ENCODE data around the gene NFE2L3.
"Not testable (repeated sequence)": the region's sequence is repeated elsewhere in the genome, so short reads cannot be mapped to it uniquely, and the experiment has no call there.

NFE2L3 gene

DNA sequence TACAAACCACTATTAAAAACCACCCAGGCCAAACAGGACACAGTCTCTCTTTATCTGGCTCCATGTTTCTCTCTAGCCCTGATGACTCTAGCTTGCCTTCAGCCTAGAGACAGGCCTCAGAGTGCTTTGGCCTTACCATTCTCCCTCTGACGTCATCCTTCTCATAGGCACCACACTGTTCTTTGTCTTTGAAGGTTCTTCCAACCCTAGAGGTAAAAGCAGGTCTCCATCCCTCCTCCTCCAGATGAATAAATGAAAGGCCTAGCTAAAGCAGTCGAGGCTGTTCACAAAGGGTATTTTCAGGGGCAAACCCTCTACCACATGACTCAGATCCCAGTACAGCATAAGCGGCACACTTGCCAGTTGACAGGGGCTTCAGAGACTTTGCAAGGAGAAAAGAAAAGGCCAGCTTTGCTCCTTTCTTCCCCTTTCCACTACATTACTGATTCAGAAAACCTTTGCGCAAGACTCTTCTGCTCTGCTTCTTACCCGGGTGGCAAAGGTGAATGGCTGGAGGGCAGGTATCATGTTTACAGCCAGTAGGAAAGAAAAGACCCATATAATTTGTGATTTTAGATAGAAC lies 14.8 kb downstream of the NFE2L3 start:
- in situ Hi-C loops (cut with HindIII; ENCODE audit: low sequenced_read_pairs), result no loop called here

DNA sequence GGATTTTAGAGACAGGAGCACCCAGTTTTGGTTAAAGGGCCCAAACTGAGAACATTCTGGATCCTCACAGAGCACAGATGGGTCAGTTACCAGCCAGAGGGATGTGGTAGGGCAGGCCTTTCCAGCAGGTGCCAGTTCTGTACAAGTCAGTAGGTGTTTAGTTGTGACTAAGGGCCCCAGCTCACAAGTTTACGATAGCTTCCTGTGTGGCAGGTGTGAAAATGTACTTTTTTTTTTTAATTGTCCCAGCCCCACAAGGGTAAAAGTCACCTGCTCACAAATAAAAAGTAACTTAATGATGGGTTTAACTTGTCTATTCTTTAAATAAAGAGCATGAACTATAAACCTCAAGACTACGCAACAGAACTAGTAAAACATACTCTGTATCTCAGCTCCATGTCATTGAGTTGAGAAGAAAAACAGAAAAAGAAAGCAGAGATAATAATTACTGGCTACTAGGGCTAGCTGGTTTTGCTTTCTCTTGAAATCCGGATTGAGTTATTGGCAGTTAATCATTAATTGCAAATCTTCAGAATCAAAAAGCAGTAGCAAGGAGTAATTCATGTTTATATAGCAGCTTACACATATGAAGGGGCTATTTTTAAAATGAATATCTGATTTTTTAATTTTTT lies 15.4 kb downstream of the NFE2L3 start:
- in situ Hi-C loops (cut with HindIII; ENCODE audit: low sequenced_read_pairs), result no loop called here

DNA sequence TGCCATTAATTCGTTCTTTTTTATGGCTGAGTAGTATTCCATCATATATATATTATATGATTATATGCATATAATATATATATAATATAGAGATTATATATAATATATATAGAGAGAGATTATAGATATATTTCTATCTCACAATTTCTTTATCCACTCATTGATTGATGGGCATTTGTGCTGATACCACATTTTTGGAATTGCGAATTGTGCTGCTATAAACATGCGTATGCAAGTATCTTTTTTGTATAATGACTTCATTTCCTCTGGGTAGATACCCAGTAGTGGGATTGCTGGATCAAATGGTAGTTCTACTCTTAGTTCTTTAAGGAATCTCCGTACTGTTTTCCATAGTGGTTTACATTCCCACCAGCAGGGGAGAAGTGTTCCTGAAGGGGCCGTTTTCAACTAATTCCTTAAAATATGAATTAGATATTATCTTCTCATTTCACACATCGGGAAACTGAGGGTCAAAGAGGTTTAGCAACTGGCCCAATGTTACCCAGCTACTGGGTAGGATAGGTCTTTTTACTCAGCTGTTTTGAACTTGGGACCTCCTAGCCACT lies 16.5 kb downstream of the NFE2L3 start:
- in situ Hi-C loops (cut with HindIII; ENCODE audit: low sequenced_read_pairs), result no loop called here

DNA sequence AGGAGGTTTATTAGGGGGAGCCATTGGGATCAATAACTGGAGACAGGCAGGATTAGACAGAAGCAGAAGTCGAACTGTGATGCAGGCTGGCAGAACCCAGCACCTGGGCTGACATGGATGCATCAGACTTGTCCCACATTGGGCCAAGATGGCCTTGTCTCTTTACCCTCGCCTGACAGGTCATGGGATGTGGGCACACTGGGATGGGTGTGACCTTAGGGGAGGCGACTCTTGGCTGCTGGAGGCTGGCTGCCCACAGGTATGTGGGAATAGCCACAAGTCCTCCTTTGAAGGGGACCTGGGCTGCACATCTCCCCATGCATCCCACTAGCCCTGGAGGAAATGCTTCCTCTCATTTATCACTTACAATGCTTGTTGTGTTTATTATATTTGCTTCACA lies 17.3 kb downstream of the NFE2L3 start:
- in situ Hi-C loops (cut with HindIII; ENCODE audit: low sequenced_read_pairs), result no loop called here

DNA sequence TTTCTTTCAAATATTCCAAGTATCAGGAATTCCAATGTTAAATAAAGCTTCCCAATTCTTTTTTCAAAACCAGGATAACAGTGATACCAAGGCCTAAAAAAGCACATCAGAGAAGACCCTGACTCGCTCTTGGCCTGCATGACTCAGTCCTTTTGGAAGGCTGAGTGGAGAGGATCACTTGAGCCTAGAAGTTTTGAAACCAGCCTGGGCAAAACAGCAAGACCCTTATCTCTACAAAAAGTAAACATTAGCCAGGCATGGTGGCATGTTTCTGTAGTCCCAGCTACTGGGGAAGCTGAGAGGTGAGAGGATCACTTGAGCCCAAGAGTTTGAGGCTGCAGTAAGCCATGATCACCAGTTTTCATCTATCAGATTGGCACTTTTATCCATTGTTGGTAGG lies 18.7 kb downstream of the NFE2L3 start:
- in situ Hi-C loops (cut with HindIII; ENCODE audit: low sequenced_read_pairs), result no loop called here

DNA sequence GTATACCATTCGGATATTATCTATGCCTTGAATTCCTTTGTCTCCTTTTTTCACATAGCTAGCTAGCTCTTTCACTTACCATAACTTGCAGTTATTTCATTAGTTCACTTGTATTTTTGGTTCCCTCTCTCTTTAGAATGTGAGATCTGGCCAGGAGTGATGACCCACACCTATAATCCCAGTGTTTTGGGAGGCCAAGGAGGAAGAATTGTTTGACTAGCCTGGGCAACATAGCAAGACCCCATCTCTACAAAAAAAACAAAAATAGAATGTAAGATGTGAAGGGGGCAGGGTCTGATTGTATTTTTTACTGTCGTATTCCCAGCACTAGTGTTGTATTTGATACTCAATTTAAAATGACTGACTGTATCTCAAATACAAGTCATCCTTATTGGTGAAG lies 19.6 kb downstream of the NFE2L3 start:
- in situ Hi-C loops (cut with HindIII; ENCODE audit: low sequenced_read_pairs), result no loop called here

DNA sequence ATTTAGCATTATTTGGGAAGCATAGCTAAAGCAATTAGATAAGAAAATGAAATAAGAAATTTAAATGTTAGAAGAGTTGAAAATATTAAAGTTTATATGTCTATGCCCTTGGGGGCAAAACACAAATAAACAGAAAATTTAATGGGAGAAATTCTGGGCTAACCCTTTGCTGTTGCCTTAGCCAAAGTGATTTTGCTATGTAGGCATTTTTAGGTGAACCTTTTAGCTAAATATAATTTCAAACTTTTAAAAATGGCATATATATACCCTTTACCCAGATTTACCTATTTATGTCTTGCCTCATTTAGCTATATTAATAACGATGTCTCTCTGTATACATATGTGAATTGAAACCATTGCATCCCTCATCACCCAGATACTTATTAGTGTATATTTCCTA lies 20.1 kb downstream of the NFE2L3 start:
- in situ Hi-C loops (cut with HindIII; ENCODE audit: low sequenced_read_pairs), result no loop called here

DNA sequence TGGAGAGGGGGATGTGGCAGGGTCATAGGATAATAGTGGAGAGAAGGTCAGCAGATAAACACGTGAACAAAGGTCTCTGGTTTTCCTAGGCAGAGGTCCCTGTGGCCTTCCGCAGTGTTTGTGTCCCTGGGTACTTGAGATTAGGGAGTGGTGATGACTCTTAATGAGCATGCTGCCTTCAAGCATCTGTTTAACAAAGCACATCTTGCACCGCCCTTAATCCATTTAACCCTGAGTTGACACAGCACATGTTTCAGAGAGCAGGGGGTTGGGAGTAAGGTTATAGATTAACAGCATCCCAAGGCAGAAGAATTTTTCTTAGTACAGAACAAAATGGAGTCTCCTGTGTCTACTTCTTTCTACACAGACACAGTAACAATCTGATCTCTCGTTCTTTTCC lies 23.9 kb downstream of the NFE2L3 start:
- in situ Hi-C loops (cut with HindIII; ENCODE audit: low sequenced_read_pairs), result not testable (repeated sequence)

DNA sequence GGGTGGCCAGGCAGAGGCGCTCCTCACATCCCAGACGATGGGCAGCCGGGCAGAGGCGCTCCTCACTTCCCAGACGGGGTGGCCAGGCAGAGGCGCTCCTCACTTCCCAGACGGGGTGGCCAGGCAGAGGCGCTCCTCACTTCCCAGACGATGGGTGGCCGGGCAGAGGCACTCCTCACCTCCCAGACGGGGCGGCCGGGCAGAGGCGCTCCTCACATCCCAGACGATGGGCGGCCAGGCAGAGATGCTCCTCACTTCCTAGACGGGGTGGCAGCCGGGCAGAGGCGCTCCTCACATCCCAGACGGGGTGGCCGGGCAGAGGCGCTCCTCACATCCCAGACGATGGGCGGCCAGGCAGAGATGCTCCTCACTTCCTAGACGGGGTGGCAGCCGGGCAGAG lies 24.7 kb downstream of the NFE2L3 start:
- in situ Hi-C loops (cut with HindIII; ENCODE audit: low sequenced_read_pairs), result not testable (repeated sequence)

DNA sequence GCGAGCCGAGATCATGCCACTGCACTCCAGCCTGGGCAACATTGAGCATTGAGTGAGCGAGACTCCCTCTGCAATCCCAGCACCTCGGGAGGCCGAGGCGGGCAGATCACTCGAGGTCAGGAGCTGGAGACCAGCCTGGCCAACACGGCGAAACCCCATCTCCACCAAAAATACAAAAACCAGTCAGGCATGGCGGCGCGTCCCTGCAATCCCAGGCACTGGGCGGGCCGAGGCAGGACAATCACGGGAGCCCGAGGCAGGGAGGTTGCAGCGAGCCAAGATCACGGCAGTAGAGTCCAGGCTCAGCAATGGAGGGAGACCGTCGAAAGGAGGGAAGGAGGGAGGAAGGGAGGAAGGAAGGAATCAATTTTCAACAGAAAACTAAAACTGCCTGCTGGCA lies 25.3 kb downstream of the NFE2L3 start:
- in situ Hi-C loops (cut with HindIII; ENCODE audit: low sequenced_read_pairs), result not testable (repeated sequence)

DNA sequence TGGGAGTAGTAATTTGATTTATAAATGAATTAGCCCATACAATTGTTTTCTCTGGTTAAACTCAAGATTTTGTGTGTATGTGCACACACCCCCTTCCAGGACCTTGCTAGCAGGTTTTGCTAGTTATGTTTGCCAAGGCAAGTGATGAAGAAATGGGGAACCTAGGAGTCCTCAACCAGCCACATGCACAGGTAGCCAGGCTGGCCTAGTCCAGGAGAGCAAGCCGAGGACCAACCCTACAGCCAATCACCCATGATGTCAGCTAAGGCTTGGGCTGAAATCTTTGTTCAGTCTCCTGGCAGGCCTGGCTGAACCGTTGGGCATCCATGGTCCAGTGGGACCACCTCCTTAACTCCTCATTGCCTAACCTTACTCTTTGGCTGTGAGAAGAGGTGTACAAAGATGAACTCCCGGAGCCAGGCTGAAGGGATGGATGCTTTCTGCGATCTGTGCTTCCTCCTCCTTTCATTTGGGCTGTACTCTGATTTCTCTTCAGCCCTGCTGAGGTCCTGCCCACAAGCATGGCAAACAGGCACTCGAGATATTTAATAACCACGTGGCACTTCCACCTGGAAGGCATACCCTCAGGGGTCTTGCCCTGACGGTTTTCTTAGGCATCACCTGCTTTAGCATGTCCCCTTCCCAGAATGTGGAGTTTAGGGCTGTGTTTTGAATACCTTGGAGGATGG lies 26.4 kb downstream of the NFE2L3 start:
- in situ Hi-C loops (cut with HindIII; ENCODE audit: low sequenced_read_pairs), result no loop called here

DNA sequence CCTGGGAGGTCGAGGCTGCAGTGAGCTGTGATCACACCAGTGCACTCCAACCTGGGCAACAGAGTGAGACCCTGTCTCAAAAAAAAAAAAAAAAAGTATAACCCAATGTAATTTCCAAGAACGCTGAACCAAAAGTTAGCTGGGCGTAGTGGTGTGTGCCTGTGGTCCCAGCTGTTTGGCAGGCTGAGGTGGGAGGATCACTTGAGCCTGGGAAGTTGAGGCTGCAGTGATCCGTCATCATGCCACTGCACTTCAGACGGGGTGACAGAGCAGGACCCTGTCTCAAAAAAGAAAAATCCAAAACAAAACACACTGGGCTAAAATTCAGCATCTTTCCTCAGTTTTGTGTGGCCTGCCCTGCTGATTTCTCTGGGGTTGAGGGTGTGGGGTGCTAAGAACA lies 27.4 kb downstream of the NFE2L3 start:
- in situ Hi-C loops (cut with HindIII; ENCODE audit: low sequenced_read_pairs), result no loop called here

DNA sequence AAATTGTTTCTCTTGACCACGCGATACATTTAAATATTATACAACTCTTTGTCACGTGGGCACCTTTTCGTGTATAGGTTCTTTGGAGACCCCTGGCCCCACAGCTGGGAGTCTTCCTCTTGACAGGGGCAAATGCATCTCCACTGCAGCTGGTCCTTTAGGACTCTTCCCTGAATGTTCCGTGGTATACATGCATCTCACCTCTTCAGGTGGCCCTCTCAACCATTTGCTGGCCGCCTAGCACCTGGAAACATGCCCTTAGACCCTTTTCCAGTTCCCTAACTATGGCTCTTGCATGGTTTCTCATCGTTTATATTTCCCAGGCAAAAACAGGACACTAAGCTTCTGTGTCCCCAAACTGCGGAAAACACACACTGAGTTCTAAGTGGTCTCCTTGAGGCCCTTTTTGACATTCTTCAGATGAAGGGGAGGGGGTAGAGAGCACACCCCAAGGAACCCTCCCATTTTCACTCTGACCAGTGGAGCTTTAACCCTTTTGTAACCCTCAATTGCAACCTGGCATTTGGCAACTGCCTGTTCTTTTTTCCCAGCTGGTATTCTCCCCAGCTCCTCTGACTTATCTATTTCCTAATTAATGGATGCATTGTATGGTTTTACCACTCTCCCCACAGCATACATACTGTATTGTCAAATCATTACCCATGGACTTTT lies 28.0 kb downstream of the NFE2L3 start:
- in situ Hi-C loops (cut with HindIII; ENCODE audit: low sequenced_read_pairs), result no loop called here

DNA sequence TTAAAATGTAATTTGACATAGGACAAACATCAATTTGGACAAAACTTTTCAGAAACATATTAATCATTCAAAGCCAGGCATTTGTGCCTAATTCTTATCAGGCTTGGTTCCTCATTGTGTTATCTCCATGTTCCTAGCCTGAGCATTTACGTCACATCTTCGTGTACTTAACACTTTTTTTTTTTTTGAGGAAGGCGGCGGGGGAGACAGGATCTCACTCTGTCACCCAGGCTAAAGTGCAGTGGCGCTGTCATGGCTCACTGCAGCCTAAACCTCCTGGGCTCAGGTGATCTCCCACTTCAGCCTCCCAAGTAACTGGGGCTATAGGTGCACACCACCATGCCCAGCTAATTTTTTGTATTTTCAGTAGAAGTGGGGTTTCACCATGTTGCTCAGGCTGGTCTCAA lies 28.8 kb downstream of the NFE2L3 start:
- in situ Hi-C loops (cut with HindIII; ENCODE audit: low sequenced_read_pairs), result no loop called here

DNA sequence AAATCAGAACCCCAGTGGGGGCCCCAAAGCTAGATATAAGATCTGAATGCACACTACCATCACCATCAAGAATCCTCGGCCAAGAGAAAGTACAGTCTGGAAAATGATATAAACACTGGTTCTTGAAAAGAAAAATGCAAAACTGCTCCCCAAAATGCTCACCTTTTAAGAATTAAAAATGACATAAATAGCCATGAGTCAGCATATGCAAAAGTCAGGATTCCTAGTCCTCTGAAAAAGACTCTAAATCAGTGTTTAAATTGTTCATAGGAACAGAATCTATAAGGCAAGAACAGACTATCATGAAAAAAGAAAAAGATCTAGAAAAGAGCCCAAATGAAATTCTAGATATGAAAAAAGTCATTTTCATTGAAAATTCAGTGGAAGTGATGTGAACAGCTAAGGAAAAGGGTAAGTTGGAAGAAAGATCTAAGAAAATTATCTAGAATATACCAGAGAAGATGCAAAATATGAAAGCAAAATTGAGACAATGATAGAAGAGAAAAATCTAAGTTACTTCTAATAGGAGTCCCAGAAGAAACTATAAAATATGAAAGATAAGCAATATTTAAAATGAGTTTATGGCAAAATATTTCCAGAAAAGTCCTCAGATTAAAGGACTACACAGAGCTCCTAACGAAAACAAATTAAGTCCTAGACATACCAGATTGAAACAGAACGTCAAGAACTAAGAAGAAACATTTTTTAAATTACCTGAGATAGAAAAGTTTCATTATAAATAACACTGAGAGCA lies 29.7 kb downstream of the NFE2L3 start:
- in situ Hi-C loops (cut with HindIII; ENCODE audit: low sequenced_read_pairs), result no loop called here

DNA sequence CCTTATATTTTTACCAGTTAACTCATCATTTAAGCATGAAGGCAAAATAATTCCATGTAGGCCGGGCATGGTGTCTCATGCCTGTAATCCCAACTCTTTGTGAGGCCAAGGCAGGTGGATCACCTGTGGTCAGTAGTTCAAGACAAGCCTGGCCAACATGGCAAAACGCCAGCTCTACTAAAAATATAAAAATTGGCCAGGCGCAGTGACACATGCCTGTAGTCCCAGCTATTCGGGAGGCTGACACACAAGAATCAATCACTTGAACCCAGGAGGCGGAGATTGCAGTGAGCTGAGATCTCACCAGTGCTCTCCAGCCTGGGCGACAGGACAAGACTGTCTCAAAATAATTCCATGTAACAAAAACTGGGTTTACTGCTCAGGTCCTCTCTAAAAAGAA lies 30.3 kb downstream of the NFE2L3 start:
- in situ Hi-C loops (cut with HindIII; ENCODE audit: low sequenced_read_pairs), result no loop called here

DNA sequence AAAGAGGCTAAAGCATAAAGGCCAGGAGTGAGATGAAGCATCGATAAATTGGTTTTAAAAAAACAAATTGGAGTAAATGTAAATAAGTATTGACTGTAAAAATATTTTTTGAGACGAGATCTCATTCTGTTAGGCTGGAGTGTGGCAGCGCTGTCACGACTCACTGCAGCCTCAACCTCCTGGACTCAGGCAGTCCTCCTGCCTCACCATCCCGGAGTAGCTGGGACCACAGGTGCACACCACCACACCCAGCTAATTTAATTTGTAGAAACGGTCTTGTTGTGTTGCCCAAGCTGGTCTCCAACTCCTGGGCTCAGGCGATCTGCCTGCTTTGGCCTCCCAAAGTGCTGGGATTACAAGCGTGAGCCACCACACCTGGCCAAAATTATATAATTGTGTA lies 30.7 kb downstream of the NFE2L3 start:
- in situ Hi-C loops (cut with HindIII; ENCODE audit: low sequenced_read_pairs), result no loop called here

DNA sequence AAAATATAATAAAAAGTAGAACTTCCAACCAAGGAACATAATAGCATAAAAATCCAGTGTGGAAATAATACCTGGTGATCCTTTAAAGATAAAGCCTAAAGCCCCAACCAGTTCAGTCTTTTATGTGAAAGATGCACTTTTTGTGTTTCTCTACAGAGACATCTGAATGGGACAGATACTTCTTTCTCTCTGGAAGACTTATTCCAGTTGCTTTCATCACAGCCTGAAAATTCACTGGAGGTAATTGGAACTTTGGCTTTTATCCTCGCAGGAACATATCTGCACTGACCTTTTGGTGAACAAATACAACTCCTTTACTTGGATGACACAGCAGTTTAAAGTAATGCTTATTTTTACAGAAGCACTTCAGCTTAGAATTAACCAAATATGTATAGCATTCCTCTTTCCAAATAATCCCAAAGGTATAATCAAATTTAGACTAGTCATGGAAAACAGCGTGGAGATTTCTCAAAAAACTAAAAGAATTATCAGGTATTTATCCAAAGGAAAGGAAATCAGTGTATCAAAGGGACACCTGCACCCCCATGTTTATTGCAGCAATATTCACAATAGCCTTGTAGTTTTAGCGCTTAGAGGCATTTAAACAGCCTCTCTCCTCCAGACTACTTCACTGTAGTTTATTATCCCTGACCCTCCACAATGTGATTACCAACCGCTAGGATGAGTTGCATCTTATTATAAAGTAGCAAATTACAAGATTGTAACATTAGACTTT lies 31.7 kb downstream of the NFE2L3 start:
- in situ Hi-C loops (cut with HindIII; ENCODE audit: low sequenced_read_pairs), result no loop called here

DNA sequence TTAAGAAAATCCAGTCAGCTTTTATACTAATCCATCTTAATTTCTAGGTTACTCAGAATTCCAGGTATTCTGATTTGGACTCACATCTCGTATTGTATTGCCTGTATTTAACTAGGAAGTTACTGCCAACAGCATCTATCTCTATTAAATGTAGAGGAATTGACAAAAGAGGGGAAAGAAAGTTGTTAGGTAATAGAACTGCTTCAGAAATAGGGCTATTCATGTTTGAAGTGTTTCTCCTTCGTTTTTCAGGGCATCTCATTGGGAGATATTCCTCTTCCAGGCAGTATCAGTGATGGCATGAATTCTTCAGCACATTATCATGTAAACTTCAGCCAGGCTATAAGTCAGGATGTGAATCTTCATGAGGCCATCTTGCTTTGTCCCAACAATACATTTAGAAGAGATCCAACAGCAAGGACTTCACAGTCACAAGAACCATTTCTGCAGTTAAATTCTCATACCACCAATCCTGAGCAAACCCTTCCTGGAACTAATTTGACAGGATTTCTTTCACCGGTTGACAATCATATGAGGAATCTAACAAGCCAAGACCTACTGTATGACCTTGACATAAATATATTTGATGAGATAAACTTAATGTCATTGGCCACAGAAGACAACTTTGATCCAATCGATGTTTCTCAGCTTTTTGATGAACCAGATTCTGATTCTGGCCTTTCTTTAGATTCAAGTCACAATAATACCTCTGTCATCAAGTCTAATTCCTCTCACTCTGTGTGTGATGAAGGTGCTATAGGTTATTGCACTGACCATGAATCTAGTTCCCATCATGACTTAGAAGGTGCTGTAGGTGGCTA lies 32.5 kb downstream of the NFE2L3 start:
- in situ Hi-C loops (cut with HindIII; ENCODE audit: low sequenced_read_pairs), result loop anchor here (5.0 kb wide), 1 partner anchor 32 kb away; the partner anchor contains the start of gene NFE2L3
